Measurements from ENCODE around the gene MMP15. TPM values are rescaled to one million over a fixed set of nuclear protein-coding genes. Genes with fewer than 3 reads are reported as not detected.

The MMP15 gene
- total and polyA plus RNA-seq, 2 of the 4 experiments (the other 2 are of a cell fraction): 0.18 to 0.56 TPM

DNA sequence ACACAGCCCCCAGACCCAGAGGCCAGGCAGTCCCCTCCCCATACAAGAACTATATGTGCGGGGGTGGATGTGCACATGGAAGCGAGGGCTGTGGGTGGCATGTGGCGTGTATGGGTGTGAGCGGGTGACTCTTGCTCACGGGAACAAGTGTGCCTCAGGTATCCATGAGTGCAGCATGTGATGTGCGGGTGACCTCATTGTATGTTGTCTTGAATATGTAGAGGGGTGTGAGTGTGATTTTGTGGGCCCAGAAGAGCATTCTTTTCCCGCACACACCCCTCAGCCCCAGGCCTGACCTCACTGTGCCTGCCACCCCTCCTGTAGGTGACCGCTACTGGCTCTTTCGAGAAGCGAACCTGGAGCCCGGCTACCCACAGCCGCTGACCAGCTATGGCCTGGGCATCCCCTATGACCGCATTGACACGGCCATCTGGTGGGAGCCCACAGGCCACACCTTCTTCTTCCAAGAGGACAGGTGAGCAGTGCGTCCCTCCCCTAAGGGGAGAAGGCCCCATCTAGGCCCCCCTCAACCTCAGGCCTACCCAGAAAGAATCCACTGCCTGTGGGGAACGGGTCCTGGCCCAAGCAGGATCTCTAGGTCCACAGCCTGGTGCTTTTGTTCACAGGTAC lies 17.4 kb downstream of the MMP15 start:
- no peak overlapping the region for H4K91ac ChIP-seq (ENCODE audit: insufficient read depth, low read depth, low read length)
- TF ChIP-seq RCOR1 (IDR thresholded peaks at IDR 0.05; ENCODE audit: insufficient replicate concordance, low read length) (no peak), RFX5 (IDR thresholded peaks at IDR 0.05; ENCODE audit: low read depth, low read length) (no peak)
- TF ChIP-seq, protein P1, sequence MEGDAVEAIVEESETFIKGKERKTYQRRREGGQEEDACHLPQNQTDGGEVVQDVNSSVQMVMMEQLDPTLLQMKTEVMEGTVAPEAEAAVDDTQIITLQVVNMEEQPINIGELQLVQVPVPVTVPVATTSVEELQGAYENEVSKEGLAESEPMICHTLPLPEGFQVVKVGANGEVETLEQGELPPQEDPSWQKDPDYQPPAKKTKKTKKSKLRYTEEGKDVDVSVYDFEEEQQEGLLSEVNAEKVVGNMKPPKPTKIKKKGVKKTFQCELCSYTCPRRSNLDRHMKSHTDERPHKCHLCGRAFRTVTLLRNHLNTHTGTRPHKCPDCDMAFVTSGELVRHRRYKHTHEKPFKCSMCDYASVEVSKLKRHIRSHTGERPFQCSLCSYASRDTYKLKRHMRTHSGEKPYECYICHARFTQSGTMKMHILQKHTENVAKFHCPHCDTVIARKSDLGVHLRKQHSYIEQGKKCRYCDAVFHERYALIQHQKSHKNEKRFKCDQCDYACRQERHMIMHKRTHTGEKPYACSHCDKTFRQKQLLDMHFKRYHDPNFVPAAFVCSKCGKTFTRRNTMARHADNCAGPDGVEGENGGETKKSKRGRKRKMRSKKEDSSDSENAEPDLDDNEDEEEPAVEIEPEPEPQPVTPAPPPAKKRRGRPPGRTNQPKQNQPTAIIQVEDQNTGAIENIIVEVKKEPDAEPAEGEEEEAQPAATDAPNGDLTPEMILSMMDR (conservative IDR thresholded peaks at IDR 0.05; ENCODE audit: low read depth, low read length): no peak
- H2AK5ac ChIP-seq (ENCODE audit: low read depth, low read length): no peak overlapping the region
- no peak overlapping the region for H3K9ac ChIP-seq (ENCODE audit: low read depth, low read length)
- WGBS, 2 experiments (ENCODE audit: extremely low coverage in 2 of 2, insufficient read length in 1 of 2): 80% methylated on average over 3 of the region's 16 CpGs; no CpG with 5 or more reads in 1 of the 2 experiments
- no peak overlapping the region for H2BK120ac ChIP-seq (ENCODE audit: low read depth, low read length)
- H3K27ac ChIP-seq (ENCODE audit: insufficient read depth, low read length): no peak overlapping the region
- H3K23ac ChIP-seq (ENCODE audit: low read depth, low read length): no peak overlapping the region
- H2AFZ ChIP-seq (replicated peaks; ENCODE audit: low read length, poor library complexity): peak overlapping the region; percentile 58
- H2BK5ac ChIP-seq (ENCODE audit: low read depth, low read length, poor library complexity, severe bottlenecking): no peak overlapping the region
- in situ Hi-C loops (cut with MboI; ENCODE audit: low sequenced_read_pairs) (no loop called here), intact Hi-C loops (cut with micrococcal nuclease) (no loop called here), dilution Hi-C loops (cut with HindIII; ENCODE audit: low sequenced_read_pairs, unreplicated experiment) (no loop called here)
- no peaks in the 10 kb centered on the region for H3K36me3 ChIP-seq (ENCODE audit: control insufficient read depth, insufficient read depth, low read length)
- H3K9me3 ChIP-seq (ENCODE audit: control insufficient read depth, insufficient read depth, low read length): no peaks in the 10 kb centered on the region
- no peaks in the 10 kb centered on the region for H4K20me1 ChIP-seq (ENCODE audit: insufficient read depth, low read length)
- no peak overlapping the region for H4K5ac ChIP-seq (ENCODE audit: low read depth, low read length)
- H2BK20ac ChIP-seq (ENCODE audit: low read depth, low read length): no peak overlapping the region
- POLR2A ChIA-PET (ENCODE audit: unreplicated experiment): no interaction called here
- ATAC-seq (ENCODE audit: low read depth) (no peak), DNase-seq (no peak)
- no peak overlapping the region for H2AK9ac ChIP-seq (replicated peaks; ENCODE audit: low read depth, low read length, poor library complexity)
- no TSS peak for BruUV-seq (replicated peaks)
- H3K27me3 ChIP-seq (ENCODE audit: control insufficient read depth, insufficient read depth, low read length): peaks cover 1% of the 10 kb centered on the region; the same call in 1 of the 2 replicates
- no peak overlapping the region for H3K4ac ChIP-seq (ENCODE audit: low read depth, low read length)
- H3K56ac ChIP-seq (ENCODE audit: extremely low read depth, insufficient read depth, low read length): no peak overlapping the region
- CTCF ChIA-PET: no interaction called here
- no peak overlapping the region for H3K4me2 ChIP-seq (ENCODE audit: low read depth, low read length)
- no peak overlapping the region for H2BK15ac ChIP-seq (ENCODE audit: low read depth, low read length)
- H3K18ac ChIP-seq (ENCODE audit: low read depth, low read length): no peak overlapping the region
- no peaks in the 10 kb centered on the region for H3K9me1 ChIP-seq (ENCODE audit: insufficient read depth, low read length)
- H3K4me1 ChIP-seq (ENCODE audit: control insufficient read depth, insufficient read depth, low read length): no peaks in the 10 kb centered on the region
- no peak overlapping the region for H3K4me3 ChIP-seq (ENCODE audit: insufficient read depth, low read depth, low read length)
- H3K79me1 ChIP-seq (ENCODE audit: low read depth in 1 of 2, low read length in 2 of 2): no peaks in the 10 kb centered on the region
- no peak overlapping the region for H3K14ac ChIP-seq (replicated peaks; ENCODE audit: low read depth, low read length)
- H4K8ac ChIP-seq (ENCODE audit: low read depth in 2 of 2, low read length in 2 of 2): no peak overlapping the region

All from IMR-90 (cell line).